Measurements from ENCODE around the gene RRP15. TPM values are rescaled to one million over a fixed set of nuclear protein-coding genes. Genes with fewer than 3 reads are reported as not detected.

The RRP15 gene
- total RNA-seq, 4 donors from 2014 or later: 2.6 to 21.8 (median 12.9) TPM

DNA sequence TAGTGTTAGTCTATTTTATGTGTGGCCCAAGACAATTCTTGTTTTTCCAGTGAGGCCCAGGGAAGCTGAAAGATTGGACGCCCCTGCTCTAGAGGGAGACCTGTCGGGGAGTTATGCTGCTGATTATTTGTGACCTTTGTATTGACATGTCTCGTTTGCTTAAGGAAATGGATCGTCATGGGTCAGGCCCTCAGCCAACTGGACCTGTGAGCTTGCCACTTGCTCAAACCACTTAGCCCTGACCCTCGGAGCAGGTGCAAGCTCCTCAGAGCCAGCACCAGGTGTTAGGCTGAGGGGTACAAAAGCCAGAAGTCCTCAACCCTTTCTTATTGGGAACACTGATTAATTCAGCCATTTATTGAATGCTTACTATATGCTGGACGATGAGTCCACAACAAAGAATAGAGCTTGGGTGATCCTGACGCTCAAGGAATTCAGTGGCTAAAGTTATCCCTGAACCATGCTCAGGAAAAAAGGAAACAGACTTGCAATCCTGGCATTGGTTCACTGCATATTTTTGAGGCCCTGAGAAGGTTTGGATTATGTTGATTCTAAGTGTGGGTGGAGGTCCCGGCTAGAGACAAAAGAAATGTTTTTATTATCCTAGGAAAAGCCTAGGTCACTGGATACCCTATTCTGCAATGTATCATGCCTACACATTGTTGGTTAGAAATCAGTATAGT, 79.1 kb downstream of the RRP15 start:
- Histone ChIP-seq H3K27me3 (no peaks in the 10 kb centered on the region), H3K4me3 (no peak overlapping the region), H3K9me3 (no peaks in the 10 kb centered on the region), H3K27ac (peak overlapping the region; percentile 40 to 56), H3K36me3 (no peaks in the 10 kb centered on the region), H3K4me1 (no peaks in the 10 kb centered on the region)
- no peak for TF ChIP-seq POLR2A (IDR thresholded peaks at IDR 0.05)
- TF ChIP-seq, protein P1, sequence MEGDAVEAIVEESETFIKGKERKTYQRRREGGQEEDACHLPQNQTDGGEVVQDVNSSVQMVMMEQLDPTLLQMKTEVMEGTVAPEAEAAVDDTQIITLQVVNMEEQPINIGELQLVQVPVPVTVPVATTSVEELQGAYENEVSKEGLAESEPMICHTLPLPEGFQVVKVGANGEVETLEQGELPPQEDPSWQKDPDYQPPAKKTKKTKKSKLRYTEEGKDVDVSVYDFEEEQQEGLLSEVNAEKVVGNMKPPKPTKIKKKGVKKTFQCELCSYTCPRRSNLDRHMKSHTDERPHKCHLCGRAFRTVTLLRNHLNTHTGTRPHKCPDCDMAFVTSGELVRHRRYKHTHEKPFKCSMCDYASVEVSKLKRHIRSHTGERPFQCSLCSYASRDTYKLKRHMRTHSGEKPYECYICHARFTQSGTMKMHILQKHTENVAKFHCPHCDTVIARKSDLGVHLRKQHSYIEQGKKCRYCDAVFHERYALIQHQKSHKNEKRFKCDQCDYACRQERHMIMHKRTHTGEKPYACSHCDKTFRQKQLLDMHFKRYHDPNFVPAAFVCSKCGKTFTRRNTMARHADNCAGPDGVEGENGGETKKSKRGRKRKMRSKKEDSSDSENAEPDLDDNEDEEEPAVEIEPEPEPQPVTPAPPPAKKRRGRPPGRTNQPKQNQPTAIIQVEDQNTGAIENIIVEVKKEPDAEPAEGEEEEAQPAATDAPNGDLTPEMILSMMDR (IDR thresholded peaks at IDR 0.05): no peak
- intact Hi-C loops (cut with DNase I; ENCODE audit: low total_unique reads): no loop called here
- no peak for DNase-seq

DNA sequence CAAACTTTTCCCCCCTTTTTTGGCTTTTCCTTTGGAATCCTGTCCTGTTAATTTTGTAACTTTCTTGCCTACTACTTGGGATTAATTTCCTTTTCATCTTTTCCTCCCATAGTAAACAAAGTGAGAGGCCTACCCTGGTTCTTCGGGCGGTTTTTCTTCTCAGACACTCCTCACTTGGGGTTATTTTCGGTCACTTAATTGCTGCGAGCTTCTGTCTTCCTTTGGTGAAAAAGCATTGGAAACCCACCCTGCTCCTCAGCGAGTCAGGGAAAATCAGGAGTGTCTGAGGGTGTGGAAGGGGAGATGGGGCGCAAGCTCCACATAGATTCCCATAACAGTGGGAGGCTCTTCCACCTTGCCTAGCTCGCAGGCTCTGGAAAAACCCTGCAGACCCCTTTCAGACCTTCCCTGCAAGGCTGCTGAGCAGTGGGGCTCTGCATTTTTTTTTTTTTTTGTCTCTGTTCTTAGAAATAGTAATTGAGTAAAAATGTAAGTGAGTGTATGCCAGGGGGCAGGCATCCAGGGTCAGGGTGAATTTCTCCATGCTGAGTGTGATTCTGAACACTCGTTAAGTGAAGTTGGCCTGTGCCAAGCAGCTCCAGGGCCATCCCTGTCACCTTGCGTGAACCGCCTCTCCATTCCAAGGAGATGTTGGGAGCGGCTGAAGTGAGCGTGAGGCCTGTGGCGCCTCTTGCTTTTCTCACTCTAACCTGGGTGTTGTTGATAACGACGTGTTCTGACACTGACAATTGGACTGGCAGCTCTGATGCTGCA, 80.3 kb downstream of the RRP15 start:
- no peaks in the 10 kb centered on the region for H3K4me1 ChIP-seq
- no peak overlapping the region for H3K4me3 ChIP-seq
- no peaks in the 10 kb centered on the region for H3K9me3 ChIP-seq
- H3K27me3 ChIP-seq: no peaks in the 10 kb centered on the region
- intact Hi-C loops (cut with DNase I; ENCODE audit: low total_unique reads): no loop called here
- no peak for TF ChIP-seq POLR2A (IDR thresholded peaks at IDR 0.05)
- TF ChIP-seq, protein P1 (IDR thresholded peaks at IDR 0.05): no peak
- peak; percentile 38 to 48 for DNase-seq
- H3K27ac ChIP-seq: peak overlapping the region; percentile 40 to 56
- H3K36me3 ChIP-seq: no peaks in the 10 kb centered on the region

DNA sequence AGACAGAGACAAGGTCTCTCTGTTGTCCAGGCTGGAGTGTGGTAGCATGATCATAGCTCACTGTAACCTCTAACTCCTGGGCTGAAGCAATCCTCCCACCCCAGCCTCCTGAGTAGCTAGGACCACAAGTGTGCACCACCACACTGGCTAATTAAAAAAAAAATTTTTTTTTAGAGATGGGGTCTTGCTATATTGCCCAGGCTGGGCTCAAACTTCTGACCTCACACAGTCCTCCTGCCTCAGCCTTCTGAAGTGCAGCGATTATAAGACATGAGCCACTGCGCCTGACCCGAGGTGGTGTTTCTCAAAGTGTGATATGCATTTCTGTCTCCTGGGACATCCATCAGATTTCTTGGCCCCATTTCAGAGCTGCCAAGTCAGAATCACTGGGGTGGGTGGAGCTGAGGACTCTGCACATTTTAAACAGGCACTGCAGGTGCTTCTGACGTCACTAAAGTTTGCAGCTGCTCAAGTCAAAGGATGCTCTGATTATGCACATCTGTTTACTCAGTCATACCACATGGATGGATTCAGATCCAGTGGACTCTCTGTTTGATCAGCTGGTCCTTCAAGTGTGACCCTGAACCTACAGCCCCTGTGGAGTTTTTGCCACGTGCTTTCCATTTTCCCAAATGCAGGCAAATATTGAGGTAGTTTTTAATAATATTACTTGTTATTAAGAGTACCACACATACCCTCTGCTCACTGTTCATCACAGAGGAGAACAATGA, 81.4 kb downstream of the RRP15 start:
- no peak overlapping the region for H3K4me3 ChIP-seq
- TF ChIP-seq, protein P1 (IDR thresholded peaks at IDR 0.05): no peak
- TF ChIP-seq POLR2A (IDR thresholded peaks at IDR 0.05): no peak
- H3K27ac ChIP-seq: no peak overlapping the region
- no peaks in the 10 kb centered on the region for H3K9me3 ChIP-seq
- no peak for DNase-seq
- H3K4me1 ChIP-seq: no peaks in the 10 kb centered on the region
- no peaks in the 10 kb centered on the region for H3K36me3 ChIP-seq
- intact Hi-C loops (cut with DNase I; ENCODE audit: low total_unique reads): no loop called here
- no peaks in the 10 kb centered on the region for H3K27me3 ChIP-seq

DNA sequence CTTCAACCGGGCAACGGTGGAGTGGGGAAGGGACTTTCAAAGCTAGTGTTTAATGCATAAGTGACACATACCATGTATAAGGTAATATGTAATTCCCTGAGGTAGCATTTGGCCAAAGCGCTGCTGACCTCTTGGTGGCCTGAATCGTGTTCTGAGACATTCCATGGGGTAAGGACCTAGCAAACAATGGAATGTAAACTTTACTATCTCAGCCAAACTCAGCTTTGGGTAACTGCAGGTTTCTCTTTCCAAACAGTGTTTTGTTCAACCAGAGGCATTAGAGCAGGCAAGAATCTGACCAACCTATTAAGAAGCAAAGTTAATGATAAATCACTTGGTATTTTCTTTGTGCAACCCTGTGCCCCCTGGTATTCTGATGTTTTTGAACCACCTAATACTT, 82.0 kb downstream of the RRP15 start:
- Histone ChIP-seq H3K27me3 (no peaks in the 10 kb centered on the region), H3K27ac (no peak overlapping the region), H3K4me1 (no peaks in the 10 kb centered on the region), H3K4me3 (no peak overlapping the region), H3K9me3 (no peaks in the 10 kb centered on the region), H3K36me3 (no peaks in the 10 kb centered on the region)
- no peak for TF ChIP-seq POLR2A (IDR thresholded peaks at IDR 0.05)
- TF ChIP-seq, protein P1 (IDR thresholded peaks at IDR 0.05): no peak
- no peak for DNase-seq
- intact Hi-C loops (cut with DNase I; ENCODE audit: low total_unique reads): no loop called here

DNA sequence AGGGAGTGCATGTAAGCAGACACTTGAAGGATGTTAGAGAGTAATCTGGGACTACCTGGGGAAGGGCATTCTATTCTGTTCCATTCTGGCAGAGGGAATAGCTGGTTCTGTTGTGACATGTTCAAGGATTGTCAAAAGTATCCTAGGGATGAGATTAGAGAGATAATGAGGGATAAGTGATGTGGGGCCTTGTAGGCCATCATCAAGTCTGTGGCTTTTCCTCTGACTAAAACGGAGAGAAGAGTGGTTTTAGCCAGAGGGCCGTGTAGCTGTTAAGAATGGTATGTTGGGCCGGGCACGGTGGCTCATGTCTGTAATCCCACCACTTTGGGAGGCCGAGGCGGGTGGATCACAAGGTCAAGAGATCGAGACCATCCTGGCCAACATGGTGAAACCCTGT, 83.6 kb downstream of the RRP15 start:
- Histone ChIP-seq H3K27ac (no peak overlapping the region), H3K4me3 (no peak overlapping the region), H3K4me1 (no peaks in the 10 kb centered on the region), H3K9me3 (no peaks in the 10 kb centered on the region), H3K27me3 (no peaks in the 10 kb centered on the region), H3K36me3 (no peaks in the 10 kb centered on the region)
- DNase-seq: no peak
- intact Hi-C loops (cut with DNase I; ENCODE audit: low total_unique reads): no loop called here
- no peak for TF ChIP-seq POLR2A (IDR thresholded peaks at IDR 0.05)
- TF ChIP-seq, protein P1 (IDR thresholded peaks at IDR 0.05): no peak
